PC-9 (cell line): ENCODE measurements around the gene MTLN. TPM values are rescaled to one million over a fixed set of nuclear protein-coding genes. Genes with fewer than 3 reads are reported as not detected.
"Not testable (repeated sequence)": the region's sequence is repeated elsewhere in the genome, so short reads cannot be mapped to it uniquely, and the experiment has no call there.

Experiments used
- BruUV-seq: library from RNA; stranded (reverse); fragments of 400-500 nt; replicated peaks from 2 replicates; lab custom pipeline; 2021; lab: Mats Ljungman, UMichigan
- CTCF ChIA-PET: fragments of 300-600 bp; sonication (Branson Sonifier 250); formaldehyde crosslinking; loops from one replicate; lab custom pipeline; 2022; ENCODE audit warnings: antibody characterized with exemption; lab: Charles Lee
- POLR2A ChIA-PET: fragments of 300-600 bp; sonication (Branson Sonifier 250); formaldehyde crosslinking; loops from one replicate; lab custom pipeline; 2022; ENCODE audit warnings: antibody characterized with exemption; ENCODE audit not compliant: unreplicated experiment; lab: Charles Lee
- DNase-seq, 2 experiments: peaks; one replicate each; pipeline versions ENCODE4 v3.0.0 to v3.0.0-alpha.2; 2015 to 2022; ENCODE audit warnings: mixed read lengths in 1 of 2
- H2AFZ ChIP-seq: fragments of 200-600 bp; sonication (generic); 2 replicates; pipeline ENCODE4 v1.8.1; 2017; ENCODE audit warnings: antibody characterized with exemption
- H3F3A ChIP-seq: fragments of 200-600 bp; sonication (generic); 2 replicates; pipeline ENCODE4 v1.8.1; 2017; ENCODE audit warnings: antibody characterized with exemption, mild to moderate bottlenecking, low read depth; ENCODE audit not compliant: insufficient read depth
- H3K27ac ChIP-seq: fragments of 200-600 bp; sonication (generic); 2 replicates; pipeline ENCODE4 v1.6.1; 2016; ENCODE audit warnings: mixed run types
- H3K27me3 ChIP-seq: fragments of 200-600 bp; sonication (generic); 2 replicates; pipeline ENCODE4 v1.6.1; 2016; ENCODE audit warnings: low read depth, mixed run types; ENCODE audit not compliant: insufficient read depth
- H3K36me3 ChIP-seq: fragments of 200-600 bp; sonication (generic); 2 replicates; pipeline ENCODE4 v1.6.1; 2016; ENCODE audit warnings: low read depth, mixed run types
- H3K4me1 ChIP-seq: fragments of 200-600 bp; sonication (generic); replicated peaks from 2 replicates; pipeline ENCODE4 v1.6.1; 2016; ENCODE audit warnings: mixed run types; ENCODE audit not compliant: insufficient read depth
- H3K4me2 ChIP-seq: fragments of 200-600 bp; sonication (generic); 2 replicates; pipeline ENCODE4 v1.6.1; 2017; ENCODE audit warnings: mixed run types
- H3K4me3 ChIP-seq: fragments of 200-600 bp; sonication (generic); 2 replicates; pipeline ENCODE4 v1.6.1; 2016; ENCODE audit warnings: mixed run types
- H3K79me2 ChIP-seq: fragments of 200-600 bp; sonication (generic); 2 replicates; pipeline ENCODE4 v1.6.1; 2017; ENCODE audit warnings: low read depth, mixed run types
- H3K9me2 ChIP-seq: fragments of 200-600 bp; sonication (generic); 2 replicates; pipeline ENCODE4 v1.8.1; 2017; ENCODE audit warnings: mild to moderate bottlenecking; ENCODE audit not compliant: insufficient read depth
- H3K9me3 ChIP-seq: fragments of 200-600 bp; sonication (generic); 2 replicates; pipeline ENCODE4 v1.8.1; 2016; ENCODE audit warnings: low read depth; ENCODE audit not compliant: insufficient read depth
- H4K20me1 ChIP-seq: fragments of 200-600 bp; sonication (generic); 2 replicates; pipeline ENCODE4 v1.8.1; 2017; ENCODE audit not compliant: insufficient read depth
- EZH2 ChIP-seq: fragments of 200-600 bp; sonication (generic); IDR thresholded peaks from 2 replicates; pipeline ENCODE4 v1.8.0; 2017; ENCODE audit warnings: antibody characterized with exemption, low read depth
- intact Hi-C: fragments of 100-400 bp; cut with micrococcal nuclease; formaldehyde crosslinking; loops from one replicate; pipeline ENCODE4 v1.10.0; 2022; ENCODE audit not compliant: unreplicated experiment
- total RNA-seq: library from RNA; stranded (reverse); gene quantifications from 2 replicates; pipeline ENCODE4 v1.2.3, GENCODE V29; 2021
- TF ChIP-seq, protein P1 (sequence below): fragments of 200-600 bp; sonication (generic); conservative IDR thresholded peaks from 2 replicates; pipeline ENCODE4 v1.6.1; 2017; ENCODE audit warnings: mixed run types, antibody characterized with exemption, mild to moderate bottlenecking, moderate library complexity

The MTLN gene
- total RNA-seq, 1 experiment from 2014 or later, result 36.4 TPM

GRCh38 chr2:110216199-110216598, 3.9 kb upstream of the MTLN start:
- intact Hi-C loops, result no loop called here
- peaks cover 8% of the 10 kb centered on the region; the same call in 1 of the 2 replicates for H3K4me1 ChIP-seq
- H3K36me3 ChIP-seq, result no peaks in the 10 kb centered on the region
- no peak overlapping the region for H3K4me3 ChIP-seq
- no TSS peak for BruUV-seq
- H3K9me2 ChIP-seq, result no peaks in the 10 kb centered on the region
- ChIA-PET POLR2A (no interaction called here), CTCF (no interaction called here)
- H3K9me3 ChIP-seq, result no peaks in the 10 kb centered on the region
- H2AFZ ChIP-seq, result no peak overlapping the region
- H3K4me2 ChIP-seq, result no peak overlapping the region
- no peaks in the 10 kb centered on the region for H4K20me1 ChIP-seq
- no peaks in the 10 kb centered on the region for H3F3A ChIP-seq
- peaks cover 26% of the 10 kb centered on the region; the same call in 1 of the 2 replicates for H3K27me3 ChIP-seq
- no peak for DNase-seq
- no peak overlapping the region for H3K27ac ChIP-seq
- no peak for TF ChIP-seq EZH2
- TF ChIP-seq, protein P1, sequence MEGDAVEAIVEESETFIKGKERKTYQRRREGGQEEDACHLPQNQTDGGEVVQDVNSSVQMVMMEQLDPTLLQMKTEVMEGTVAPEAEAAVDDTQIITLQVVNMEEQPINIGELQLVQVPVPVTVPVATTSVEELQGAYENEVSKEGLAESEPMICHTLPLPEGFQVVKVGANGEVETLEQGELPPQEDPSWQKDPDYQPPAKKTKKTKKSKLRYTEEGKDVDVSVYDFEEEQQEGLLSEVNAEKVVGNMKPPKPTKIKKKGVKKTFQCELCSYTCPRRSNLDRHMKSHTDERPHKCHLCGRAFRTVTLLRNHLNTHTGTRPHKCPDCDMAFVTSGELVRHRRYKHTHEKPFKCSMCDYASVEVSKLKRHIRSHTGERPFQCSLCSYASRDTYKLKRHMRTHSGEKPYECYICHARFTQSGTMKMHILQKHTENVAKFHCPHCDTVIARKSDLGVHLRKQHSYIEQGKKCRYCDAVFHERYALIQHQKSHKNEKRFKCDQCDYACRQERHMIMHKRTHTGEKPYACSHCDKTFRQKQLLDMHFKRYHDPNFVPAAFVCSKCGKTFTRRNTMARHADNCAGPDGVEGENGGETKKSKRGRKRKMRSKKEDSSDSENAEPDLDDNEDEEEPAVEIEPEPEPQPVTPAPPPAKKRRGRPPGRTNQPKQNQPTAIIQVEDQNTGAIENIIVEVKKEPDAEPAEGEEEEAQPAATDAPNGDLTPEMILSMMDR, result no peak
- H3K79me2 ChIP-seq, result peaks cover 9% of the 10 kb centered on the region

- Histone ChIP-seq H2AFZ (no peak overlapping the region), H3F3A (no peaks in the 10 kb centered on the region), H3K4me3 (no peak overlapping the region), H3K79me2 (peaks cover 15% of the 10 kb centered on the region), H3K4me1 (peaks cover 12% of the 10 kb centered on the region; the same call in 1 of the 2 replicates), H3K27me3 (peaks cover 26% of the 10 kb centered on the region; the same call in 1 of the 2 replicates), H3K4me2 (no peak overlapping the region), H3K9me3 (no peaks in the 10 kb centered on the region), H3K27ac (no peak overlapping the region), H4K20me1 (no peaks in the 10 kb centered on the region), H3K9me2 (no peaks in the 10 kb centered on the region), H3K36me3 (no peaks in the 10 kb centered on the region)
- POLR2A ChIA-PET, result no interaction called here
- no TSS peak for BruUV-seq
- DNase-seq, result no peak
- TF ChIP-seq EZH2, result no peak
- TF ChIP-seq, protein P1, result no peak
- CTCF ChIA-PET, result no interaction called here
- intact Hi-C loops, result no loop called here
Measured at GRCh38 chr2:110215566-110216158, 3.3 kb upstream of the MTLN start.

GRCh38 chr2:110215091-110215490, 2.7 kb upstream of the MTLN start:
- H3K4me2 ChIP-seq, result no peak overlapping the region
- no peak for DNase-seq
- H3F3A ChIP-seq, result no peaks in the 10 kb centered on the region
- H3K4me3 ChIP-seq, result no peak overlapping the region
- no TSS peak for BruUV-seq
- POLR2A ChIA-PET, result no interaction called here
- H3K27me3 ChIP-seq, result peaks cover 26% of the 10 kb centered on the region; the same call in 1 of the 2 replicates
- no peaks in the 10 kb centered on the region for H3K9me3 ChIP-seq
- no peaks in the 10 kb centered on the region for H4K20me1 ChIP-seq
- H3K4me1 ChIP-seq, result peaks cover 12% of the 10 kb centered on the region; the same call in 1 of the 2 replicates
- H2AFZ ChIP-seq, result no peak overlapping the region
- no peaks in the 10 kb centered on the region for H3K9me2 ChIP-seq
- no peak for TF ChIP-seq EZH2
- H3K27ac ChIP-seq, result no peak overlapping the region
- H3K36me3 ChIP-seq, result no peaks in the 10 kb centered on the region
- H3K79me2 ChIP-seq, result peaks cover 16% of the 10 kb centered on the region
- CTCF ChIA-PET, result no interaction called here
- intact Hi-C loops, result no loop called here

DNA sequence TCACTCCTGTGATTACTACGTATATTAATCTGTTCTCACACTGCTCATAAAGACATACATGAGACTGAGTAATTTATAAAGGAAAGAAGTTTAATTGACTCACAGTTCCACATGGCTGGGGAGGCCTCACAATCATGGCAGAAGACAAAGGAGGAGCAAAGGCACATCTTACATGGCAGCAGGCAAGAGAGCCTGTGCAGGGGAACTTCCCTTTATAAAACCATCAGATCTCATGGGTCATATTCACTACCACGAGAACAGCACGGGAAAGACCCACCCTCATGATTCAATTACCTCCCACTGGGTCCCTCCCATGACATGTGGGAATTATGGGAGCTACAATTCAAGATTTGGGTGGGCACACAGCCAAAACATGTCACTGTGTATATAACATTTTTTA, 1.2 kb upstream of the MTLN start:
- Histone ChIP-seq H3K79me2 (peaks cover 16% of the 10 kb centered on the region), H3K27me3 (peaks cover 26% of the 10 kb centered on the region; the same call in 1 of the 2 replicates), H3K4me1 (peaks cover 12% of the 10 kb centered on the region; the same call in 1 of the 2 replicates)
- H3K36me3 ChIP-seq, CTCF ChIA-PET, DNase-seq, POLR2A ChIA-PET, H3K4me3 ChIP-seq, BruUV-seq, H3K9me3 ChIP-seq, H2AFZ ChIP-seq, H3F3A ChIP-seq, H4K20me1 ChIP-seq, H3K27ac ChIP-seq, H3K4me2 ChIP-seq, H3K9me2 ChIP-seq, intact Hi-C loops: not testable (repeated sequence)
